Activated CD4-positive, CD25-positive, alpha-beta regulatory T cell treated with anti-CD3 and anti-CD28 coated beads, Interleukin-2, amount 50 U/mL, for 24 hours (primary cell): ENCODE measurements around the gene KIAA1210.
"Not testable (repeated sequence)": the region's sequence is repeated elsewhere in the genome, so short reads cannot be mapped to it uniquely, and the experiment has no call there.

ENCODE experiments used
- ATAC-seq, 2 donors: fragments of 150-1000 bp; cut with Tn5 transposase; one replicate each; pipeline ENCODE4 v1.10.0; 2021; ENCODE audit warnings: mild to moderate bottlenecking in 1 of 2, moderate library complexity in 1 of 2

The KIAA1210 gene

DNA sequence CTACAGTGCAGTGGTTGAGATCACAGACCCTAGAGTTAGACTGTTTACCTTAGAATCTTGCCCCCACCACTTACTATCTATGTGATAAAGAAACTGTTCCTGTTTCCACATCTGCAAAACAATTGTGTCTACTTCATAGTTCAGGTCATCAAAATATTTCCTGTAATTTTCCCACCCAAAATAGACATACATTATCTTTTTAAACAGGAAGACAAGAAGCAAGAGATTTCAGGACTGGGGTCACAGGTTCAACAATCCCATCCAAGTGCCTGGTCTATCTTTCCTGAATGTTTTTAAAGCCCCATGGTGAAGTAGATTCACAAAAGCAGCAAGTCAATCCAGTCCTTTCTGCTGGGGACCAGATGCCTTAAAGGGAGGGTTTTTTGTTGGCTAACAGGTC, 96.6 kb downstream of the KIAA1210 start:
- ATAC-seq = no peak

GRCh38 chrX:119029656-119030055, 98.0 kb downstream of the KIAA1210 start:
- ATAC-seq = not testable (repeated sequence)

DNA sequence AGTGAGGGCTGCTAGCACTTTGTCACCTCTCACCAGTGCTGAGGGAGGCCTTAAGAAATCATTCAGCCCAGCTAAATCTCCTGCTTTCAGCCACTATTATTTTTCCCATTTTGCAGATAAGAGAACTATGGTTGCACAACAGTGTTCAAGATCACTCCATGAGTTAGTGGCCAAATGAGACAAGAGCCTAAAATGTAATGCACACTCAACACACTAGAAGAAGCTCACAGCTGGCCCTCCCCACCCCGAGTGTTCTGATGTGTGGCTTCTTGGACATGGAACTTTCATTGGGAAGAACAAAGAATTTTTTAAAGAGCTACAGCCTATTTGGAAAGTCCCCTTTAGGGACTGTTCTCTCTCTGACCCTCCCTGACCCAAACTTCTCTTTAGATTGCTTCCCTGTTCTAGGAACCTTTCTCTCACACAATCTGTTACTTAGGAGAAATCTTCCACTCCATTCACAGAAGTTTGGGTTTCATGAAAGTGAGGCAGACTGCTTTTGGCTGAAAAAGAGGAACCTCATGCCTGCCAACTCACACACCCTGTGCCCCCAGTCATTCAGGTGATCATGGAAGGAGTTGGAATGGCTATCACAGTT, 98.8 kb downstream of the KIAA1210 start:
- ATAC-seq = no peak
